GM18907 (cell line): ENCODE measurements around the gene TMEM245.
"Not testable (repeated sequence)": the region's sequence is repeated elsewhere in the genome, so short reads cannot be mapped to it uniquely, and the experiment has no call there.

Source experiments
- ATAC-seq: cut with Tn5 transposase; IDR thresholded peaks from one replicate; pipeline ENCODE4 v1.9.1; 2021; ENCODE audit warnings: mild to moderate bottlenecking, moderate library complexity; ENCODE audit not compliant: unreplicated experiment

TMEM245 gene

GRCh38 chr9:109003116-109003515 lies 116.6 kb downstream of the TMEM245 start:
- no peak for ATAC-seq

- no peak for ATAC-seq
Observed at GRCh38 chr9:109002141-109002540, 117.6 kb downstream of the TMEM245 start.

- ATAC-seq, result no peak
Observed at GRCh38 chr9:109001275-109001676, 118.5 kb downstream of the TMEM245 start.

- ATAC-seq, result no peak
Observed at GRCh38 chr9:108997112-108997511, 122.6 kb downstream of the TMEM245 start.

- no peak for ATAC-seq
Observed at GRCh38 chr9:108996643-108997042, 123.1 kb downstream of the TMEM245 start.

GRCh38 chr9:108994695-108995094 lies 125.1 kb downstream of the TMEM245 start:
- peak; percentile 89 for ATAC-seq

- ATAC-seq, result no peak
Observed at GRCh38 chr9:108991479-108991878, 128.3 kb downstream of the TMEM245 start.

- ATAC-seq, result no peak
Observed at GRCh38 chr9:108983885-108984284, 135.9 kb downstream of the TMEM245 start.

- no peak for ATAC-seq
Observed at GRCh38 chr9:108980893-108981292, 138.9 kb downstream of the TMEM245 start.

GRCh38 chr9:108978205-108978604 lies 141.5 kb downstream of the TMEM245 start:
- ATAC-seq, result no peak

GRCh38 chr9:108973895-108974294 lies 145.9 kb downstream of the TMEM245 start:
- ATAC-seq, result no peak

- no peak for ATAC-seq
Observed at GRCh38 chr9:108972626-108973209, 147.0 kb downstream of the TMEM245 start.

- ATAC-seq, result no peak
Observed at GRCh38 chr9:108972186-108972585, 147.6 kb downstream of the TMEM245 start.

- not testable (repeated sequence) for ATAC-seq
Observed at GRCh38 chr9:108971392-108971791, 148.4 kb downstream of the TMEM245 start.

- no peak for ATAC-seq
Observed at GRCh38 chr9:108967916-108968315, 151.8 kb downstream of the TMEM245 start.
